Spleen (tissue), 7 donors: ENCODE results near the gene SERBP1.

Experiments used
- POLR2AphosphoS5 ChIP-seq, 3 donors: sonication (generic); formaldehyde crosslinking; IDR thresholded peaks; one replicate each; pipeline ENCODE4 v1.5.1; 2017; ENCODE audit warnings: antibody characterized with exemption in 3 of 3
- TF ChIP-seq, protein P1 (sequence below), 11 experiments: fragments of 200-600 bp in 7 of 11; fragments of 450-650 bp in 4 of 11; sonication (generic) in 4 of 11; IDR thresholded peaks in 8 of 11; conservative IDR thresholded peaks in 3 of 11; 1 replicate in 7 of 11; 2 replicates in 4 of 11; pipeline versions ENCODE4 v1.4.0 to v1.8.0; 2016 to 2021; ENCODE audit warnings: antibody characterized with exemption in 11 of 11, inconsistent platforms in 4 of 11, mild to moderate bottlenecking in 1 of 11
- donor health status: DM: no; HTN: no; CAD: no; lungs with moderate emphysema.
- donor health status: DM: no; HTN: no; CAD: no.
- donor health status: DM: no; HTN: no; CAD: no.

- no peak for TF ChIP-seq POLR2AphosphoS5 (IDR thresholded peaks at IDR 0.05)
- TF ChIP-seq, protein P1, sequence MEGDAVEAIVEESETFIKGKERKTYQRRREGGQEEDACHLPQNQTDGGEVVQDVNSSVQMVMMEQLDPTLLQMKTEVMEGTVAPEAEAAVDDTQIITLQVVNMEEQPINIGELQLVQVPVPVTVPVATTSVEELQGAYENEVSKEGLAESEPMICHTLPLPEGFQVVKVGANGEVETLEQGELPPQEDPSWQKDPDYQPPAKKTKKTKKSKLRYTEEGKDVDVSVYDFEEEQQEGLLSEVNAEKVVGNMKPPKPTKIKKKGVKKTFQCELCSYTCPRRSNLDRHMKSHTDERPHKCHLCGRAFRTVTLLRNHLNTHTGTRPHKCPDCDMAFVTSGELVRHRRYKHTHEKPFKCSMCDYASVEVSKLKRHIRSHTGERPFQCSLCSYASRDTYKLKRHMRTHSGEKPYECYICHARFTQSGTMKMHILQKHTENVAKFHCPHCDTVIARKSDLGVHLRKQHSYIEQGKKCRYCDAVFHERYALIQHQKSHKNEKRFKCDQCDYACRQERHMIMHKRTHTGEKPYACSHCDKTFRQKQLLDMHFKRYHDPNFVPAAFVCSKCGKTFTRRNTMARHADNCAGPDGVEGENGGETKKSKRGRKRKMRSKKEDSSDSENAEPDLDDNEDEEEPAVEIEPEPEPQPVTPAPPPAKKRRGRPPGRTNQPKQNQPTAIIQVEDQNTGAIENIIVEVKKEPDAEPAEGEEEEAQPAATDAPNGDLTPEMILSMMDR (IDR thresholded peaks at IDR 0.05 in 8 of 11, conservative IDR thresholded peaks at IDR 0.05 in 3 of 11), result no peak
Measured at GRCh38 chr1:67427947-67428346, 2.3 kb downstream of the SERBP1 start.
